HepG2 (cell line): ENCODE results near the gene WDR27. TPM values are rescaled to one million over a fixed set of nuclear protein-coding genes. Genes with fewer than 3 reads are reported as not detected.

Experiments
- ATAC-seq: fragments of 200-7000 bp; cut with Tn5 transposase; 3 replicates; pipeline ENCODE4 v1.9.1; 2020; ENCODE audit warnings: mild to moderate bottlenecking, moderate library complexity
- BruUV-seq: library from RNA; stranded (reverse); fragments of 400-500 nt; replicated peaks from 2 replicates; lab custom pipeline; 2021; lab: Mats Ljungman, UMichigan
- CTCF ChIA-PET: fragments of 300-600 bp; formaldehyde crosslinking; extraction: SDS; loops from one replicate; lab custom pipeline; 2021; ENCODE audit warnings: low total read pairs, inconsistent platforms, low intra/inter-chr PET ratio; lab: Yijun Ruan, JAX
- POLR2A ChIA-PET: fragments of 350-600 bp; sonication (Branson Sonifier 250); formaldehyde crosslinking; loops from one replicate; lab custom pipeline; 2020; ENCODE audit warnings: antibody characterized with exemption, inconsistent platforms; lab: Yijun Ruan, JAX
- DNase-seq: peaks from one replicate; pipeline ENCODE4 v3.0.0-alpha.2; 2015; ENCODE audit warnings: low spot score
- FAIRE-seq: peaks from 3 replicates; lab custom pipeline; 2011; peaks lifted over from hg19 to GRCh38; lab: Jason Lieb, UNC
- H2AFZ ChIP-seq: one replicate; pipeline ENCODE4 v1.6.1; 2011; ENCODE audit warnings: low read length, inconsistent platforms
- H3K27ac ChIP-seq: fragments of 300-600 bp; 3 replicates; pipeline ENCODE4 v1.8.0; 2011; ENCODE audit warnings: mixed run types, mild to moderate bottlenecking, mixed read lengths, low read length, inconsistent platforms; ENCODE audit not compliant: insufficient read depth; ENCODE audit errors: extremely low read length
- H3K27me3 ChIP-seq, 2 experiments: fragments of 200-600 bp in 1 of 2; 2 replicates in 1 of 2; 3 replicates in 1 of 2; pipeline versions ENCODE4 v1.6.0 to v1.8.0; 2011; ENCODE audit warnings: low read length in 2 of 2, mild to moderate bottlenecking in 2 of 2, moderate library complexity in 2 of 2, inconsistent platforms in 1 of 2; ENCODE audit not compliant: insufficient read depth in 2 of 2, control insufficient read depth in 1 of 2
- H3K36me3 ChIP-seq, 2 experiments: fragments of 200-600 bp in 1 of 2; replicated peaks in 1 of 2; 2 replicates in 1 of 2; 3 replicates in 1 of 2; pipeline versions ENCODE4 v1.5.1 to v1.8.0; 2011; ENCODE audit warnings: low read length in 2 of 2, inconsistent platforms in 1 of 2; ENCODE audit not compliant: insufficient read depth in 2 of 2, control insufficient read depth in 1 of 2
- H3K4me1 ChIP-seq: 2 replicates; pipeline ENCODE4 v1.5.1; 2012; ENCODE audit warnings: low read length, inconsistent platforms; ENCODE audit not compliant: insufficient read depth
- H3K4me2 ChIP-seq: 2 replicates; pipeline ENCODE4 v1.6.0; 2011; ENCODE audit warnings: low read depth, low read length, inconsistent platforms
- H3K4me3 ChIP-seq, 3 experiments: fragments of 200-600 bp in 1 of 3; sonication (generic), shearing (Covaris generic) in 1 of 3; replicated peaks in 1 of 3; 2 replicates each; pipeline ENCODE4 v1.5.1; 2011 to 2016; ENCODE audit warnings: low read length in 3 of 3, inconsistent platforms in 2 of 3, low read depth in 2 of 3, mild to moderate bottlenecking in 2 of 3, control low read depth in 1 of 3, mixed read lengths in 1 of 3; ENCODE audit not compliant: insufficient read depth in 1 of 3
- H3K79me2 ChIP-seq: one replicate; pipeline ENCODE4 v1.6.1; 2011; ENCODE audit warnings: low read length, inconsistent platforms; ENCODE audit not compliant: insufficient read depth
- H3K9ac ChIP-seq: 2 replicates; pipeline ENCODE4 v1.6.0; 2011; ENCODE audit warnings: mild to moderate bottlenecking, low read depth, low read length, inconsistent platforms; ENCODE audit not compliant: insufficient read depth
- H3K9me3 ChIP-seq: 2 replicates; pipeline ENCODE4 v1.5.1; 2012; ENCODE audit warnings: mild to moderate bottlenecking, low read length
- H4K20me1 ChIP-seq: 2 replicates; pipeline ENCODE4 v1.6.0; 2011; ENCODE audit warnings: inconsistent platforms, mild to moderate bottlenecking, low read length, moderate library complexity; ENCODE audit not compliant: insufficient read depth
- DR1 ChIP-seq: sonication (generic); formaldehyde crosslinking; IDR thresholded peaks from 2 replicates; pipeline ENCODE4 v1.8.0; 2021; ENCODE audit warnings: mild to moderate bottlenecking, missing genetic modification reagents, inconsistent platforms
- HMGXB3 ChIP-seq: sonication (generic); formaldehyde crosslinking; IDR thresholded peaks from 2 replicates; pipeline ENCODE4 v1.4.0; 2020; ENCODE audit warnings: missing genetic modification reagents, borderline replicate concordance
- HNF1B ChIP-seq: sonication (generic); formaldehyde crosslinking; IDR thresholded peaks from 2 replicates; pipeline ENCODE4 v1.5.1; 2020; ENCODE audit warnings: mild to moderate bottlenecking, moderate library complexity, missing genetic modification reagents
- TBX3 ChIP-seq: fragments of 450-650 bp; IDR thresholded peaks from 2 replicates; pipeline ENCODE4 v1.6.1; 2017; ENCODE audit warnings: antibody characterized with exemption, mild to moderate bottlenecking, inconsistent platforms, borderline replicate concordance
- ZNF503 ChIP-seq: sonication (generic); formaldehyde crosslinking; IDR thresholded peaks from 2 replicates; pipeline ENCODE4 v1.4.0; 2020; ENCODE audit warnings: missing genetic modification reagents
- ZNF546 ChIP-seq: sonication (generic); formaldehyde crosslinking; conservative IDR thresholded peaks from 2 replicates; pipeline ENCODE4 v1.8.1; 2023; ENCODE audit warnings: mild to moderate bottlenecking, missing genetic modification reagents
- WGBS: methylation state at CpG from one replicate; pipeline ENCODE4 v1.1.6; 2017; ENCODE audit warnings: low lambda C conversion rate; 5-methylcytosine and 5-hydroxymethylcytosine counted together
- in situ Hi-C: cut with HindIII; loops from 2 replicates; pipeline ENCODE4 v1.10.0; 2017; ENCODE audit warnings: low pct_unique_long_range_greater_than_20kb; ENCODE audit not compliant: extremely low pct_ligation_motif_present
- intact Hi-C: fragments of 100-400 bp; cut with micrococcal nuclease; formaldehyde crosslinking; loops from one replicate; pipeline ENCODE4 v1.10.0; 2022; ENCODE audit not compliant: unreplicated experiment
- polyA plus RNA-seq, 8 experiments: library from polyadenylated mRNA; depleted of rRNA in 3 of 8; stranded (reverse) in 7 of 8; unstranded in 1 of 8; fragments of >200 nt; fragmentation: Illumina TruSeq in 4 of 8; extraction: Trizol in 4 of 8; gene quantifications; 2 replicates each; pipeline versions ENCODE4 v1.2.1 to v1.2.3, GENCODE V29; 2011 to 2016; ENCODE audit warnings: low read depth in 4 of 8, missing spikeins in 1 of 8, mixed read lengths in 1 of 8; ENCODE audit not compliant: insufficient read depth in 1 of 8
- total RNA-seq, 5 experiments: library from RNA; depleted of rRNA; stranded (reverse); fragments of >200 nt; fragmentation: Illumina TruSeq; extraction: Trizol; gene quantifications; 2 replicates each; pipeline ENCODE4 v1.2.3, GENCODE V29; 2016; ENCODE audit warnings: low read depth in 1 of 5

The WDR27 gene
- total and polyA plus RNA-seq, 2 of the 13 experiments (the other 11 are each of a cell fraction or from before 2014, with no cell fraction given): 34.1 to 80.3 TPM

- no peaks in the 10 kb centered on the region for H3K4me1 ChIP-seq
- 83% methylated on average over 6 of the region's 6 CpGs for WGBS
- no peaks in the 10 kb centered on the region for H4K20me1 ChIP-seq
- ChIA-PET CTCF (no interaction called here), POLR2A (no interaction called here)
- no peaks in the 10 kb centered on the region for H3K36me3 ChIP-seq
- H3K4me3 ChIP-seq: no peak overlapping the region
- no peak overlapping the region for H3K27ac ChIP-seq
- in situ Hi-C loops (no loop called here), intact Hi-C loops (no loop called here)
- DNase-seq (no peak), ATAC-seq (no peak), FAIRE-seq (no peak)
- H3K4me2 ChIP-seq: no peak overlapping the region
- H3K27me3 ChIP-seq: no peaks in the 10 kb centered on the region
- no TSS peak for BruUV-seq
- H3K9ac ChIP-seq: no peak overlapping the region
- H2AFZ ChIP-seq: no peak overlapping the region
- H3K79me2 ChIP-seq: no peaks in the 10 kb centered on the region
- H3K9me3 ChIP-seq: peaks cover 21% of the 10 kb centered on the region
- no peak for TF ChIP-seq HMGXB3 (CRISPR knock-in tag)
- TF ChIP-seq HNF1B (CRISPR knock-in tag): no peak
- no peak for TF ChIP-seq ZNF503
- no peak for TF ChIP-seq ZNF546
- no peak for TF ChIP-seq TBX3
- TF ChIP-seq DR1 (CRISPR knock-in tag): no peak
These were observed 155.8 kb downstream of the WDR27 start for GRCh38 chr6:169545982-169546381.
